K562 (cell line): ENCODE results near the gene ZNF782. TPM values are rescaled to one million over a fixed set of nuclear protein-coding genes. Genes with fewer than 3 reads are reported as not detected.
A peak's percentile ranks its signal among the peaks of the same experiment; 100 is the strongest.

Source experiments
- BDP1 ChIP-seq: IDR thresholded peaks from 3 replicates; pipeline ENCODE4 v1.6.1; 2011; ENCODE audit not compliant: insufficient read length, insufficient read depth
- CBX1 ChIP-seq: sonication (generic); IDR thresholded peaks from 2 replicates; pipeline ENCODE4 v1.6.1; 2016; ENCODE audit warnings: antibody characterized with exemption, low read depth, mild to moderate bottlenecking
- CREBBP ChIP-seq: IDR thresholded peaks from one replicate; pipeline ENCODE4 v1.6.1; 2012; ENCODE audit warnings: low read depth, mild to moderate bottlenecking, control low read depth, inconsistent platforms, low read length
- HNRNPLL ChIP-seq: fragments of 200-400 bp; formaldehyde crosslinking; IDR thresholded peaks from 2 replicates; pipeline ENCODE4 v1.6.1; 2017; ENCODE audit warnings: low read length, low read depth, mild to moderate bottlenecking; ENCODE audit not compliant: poor library complexity, severe bottlenecking
- NFE2 ChIP-seq: IDR thresholded peaks from 2 replicates; pipeline ENCODE4 v1.6.1; 2014; ENCODE audit warnings: antibody characterized with exemption, low read depth
- NFRKB ChIP-seq: fragments of 450-650 bp; IDR thresholded peaks from 2 replicates; pipeline ENCODE4 v1.6.1; 2016; ENCODE audit warnings: low read depth
- PKNOX1 ChIP-seq: fragments of 450-650 bp; IDR thresholded peaks from 2 replicates; pipeline ENCODE4 v1.6.1; 2016
- PTBP1 ChIP-seq: fragments of 200-400 bp; formaldehyde crosslinking; IDR thresholded peaks from 2 replicates; pipeline ENCODE4 v1.6.1; 2017; ENCODE audit warnings: low read depth, low read length
- RFX1 ChIP-seq: fragments of 450-650 bp; IDR thresholded peaks from 2 replicates; pipeline ENCODE4 v1.6.1; 2016; ENCODE audit warnings: mild to moderate bottlenecking, moderate library complexity
- SMARCC2 ChIP-seq: fragments of 450-650 bp; IDR thresholded peaks from 2 replicates; pipeline ENCODE4 v1.6.1; 2017; ENCODE audit warnings: antibody characterized with exemption, moderate library complexity, mild to moderate bottlenecking, low read depth
- SNIP1 ChIP-seq: fragments of 450-650 bp; IDR thresholded peaks from 2 replicates; pipeline ENCODE4 v1.7.1; 2017; ENCODE audit warnings: low read depth, mild to moderate bottlenecking
- STAT5A ChIP-seq: IDR thresholded peaks from 2 replicates; pipeline ENCODE4 v1.6.1; 2012; ENCODE audit warnings: low read length, inconsistent platforms, borderline replicate concordance
- TAF7 ChIP-seq: fragments of 450-650 bp; IDR thresholded peaks from 2 replicates; pipeline ENCODE4 v1.6.1; 2016; ENCODE audit warnings: missing genetic modification characterization, missing compliant biosample characterization
- TFE3 ChIP-seq: fragments of 450-650 bp; formaldehyde crosslinking; IDR thresholded peaks from 2 replicates; pipeline ENCODE4 v1.4.0; 2020; ENCODE audit warnings: mild to moderate bottlenecking, mixed read lengths
- ZBTB17 ChIP-seq: fragments of 450-650 bp; formaldehyde crosslinking; IDR thresholded peaks from 2 replicates; pipeline ENCODE4 v1.4.0; 2020; ENCODE audit warnings: mild to moderate bottlenecking
- ZBTB34 ChIP-seq: fragments of 250-450 bp; sonication (Bioruptor Pico); IDR thresholded peaks from 2 replicates; pipeline ENCODE4 v1.8.0; 2021; ENCODE audit warnings: mild to moderate bottlenecking, moderate library complexity
- ZNF24 ChIP-seq: fragments of 450-650 bp; IDR thresholded peaks from 2 replicates; pipeline ENCODE4 v1.6.1; 2016
- ZNF354B ChIP-seq: fragments of 250-450 bp; sonication (Bioruptor Pico); IDR thresholded peaks from 2 replicates; pipeline ENCODE4 v1.4.0; 2020
- ZNF445 ChIP-seq: fragments of 250-450 bp; sonication (Bioruptor Pico); IDR thresholded peaks from 2 replicates; pipeline ENCODE4 v1.4.0; 2020; ENCODE audit warnings: low read depth, mild to moderate bottlenecking, moderate library complexity
- ZNF592 ChIP-seq: fragments of 450-650 bp; IDR thresholded peaks from 2 replicates; pipeline ENCODE4 v1.6.1; 2017; ENCODE audit warnings: antibody characterized with exemption, mild to moderate bottlenecking
- ZNF699 ChIP-seq: fragments of 250-450 bp; sonication (Bioruptor Pico); IDR thresholded peaks from 2 replicates; pipeline ENCODE4 v1.8.0; 2021; ENCODE audit warnings: mild to moderate bottlenecking, moderate library complexity; ENCODE audit not compliant: insufficient replicate concordance
- ZZZ3 ChIP-seq: fragments of 450-650 bp; IDR thresholded peaks from 2 replicates; pipeline ENCODE4 v1.6.1; 2016; ENCODE audit warnings: antibody characterized with exemption, mild to moderate bottlenecking, moderate library complexity
- polyA plus RNA-seq, 8 experiments: library from polyadenylated mRNA; depleted of rRNA in 4 of 8; stranded (reverse) in 5 of 8; unstranded in 3 of 8; fragments of >200 nt; fragmentation: Nextera tagmentation in 2 of 8; fragmentation: Illumina TruSeq in 1 of 8; extraction: Ambion mirVana in 2 of 8; extraction: Trizol in 1 of 8; gene quantifications; 2 replicates each; pipeline versions ENCODE4 v1.2.1 to v1.2.3, GENCODE V29; 2011 to 2014; ENCODE audit warnings: inconsistent platforms in 1 of 8, missing spikeins in 1 of 8
- total RNA-seq, 7 experiments: library from RNA; depleted of rRNA in 6 of 7; stranded (reverse); fragments of >200 nt in 6 of 7; fragmentation: Illumina TruSeq in 2 of 7; extraction: Trizol in 2 of 7; gene quantifications; 2 replicates each; pipeline versions ENCODE4 v1.2.1 to v1.2.3, GENCODE V29; 2011 to 2021; ENCODE audit warnings: low replicate concordance in 1 of 7

Gene ZNF782
- total and polyA plus RNA-seq, 9 of the 15 experiments (the other 6 are each of a cell fraction or from before 2014, with no cell fraction given), result 0.38 to 8.8 (median 4.5) TPM

- TF ChIP-seq CBX1 (0 out of 2 replicates have a peak, but pooled peaks have one; percentile 33), ZBTB34 (no peak), RFX1 (no peak), ZNF699 (CRISPR knock-in tag) (no peak), TAF7 (tag) (no peak), ZNF354B (CRISPR knock-in tag) (no peak), NFRKB (no peak), ZNF445 (CRISPR knock-in tag) (no peak), PTBP1 (no peak), HNRNPLL (peak; percentile 95), TFE3 (CRISPR knock-in tag) (no peak), ZZZ3 (no peak), SNIP1 (no peak), STAT5A (no peak), ZNF24 (no peak), BDP1 (no peak), NFE2 (peak; percentile 25; the same call in 1 of the 2 replicates), PKNOX1 (no peak), ZNF592 (no peak), SMARCC2 (no peak), CREBBP (no peak), ZBTB17 (no peak)
Measured at GRCh38 chr9:96853781-96854650, at the start of gene ZNF782 (continued).
